HG03442 (cell line): ENCODE data around the gene FILIP1L.

ENCODE experiments used
- ATAC-seq: cut with Tn5 transposase; IDR thresholded peaks from one replicate; pipeline ENCODE4 v1.9.1; 2021; ENCODE audit warnings: mild to moderate bottlenecking, moderate library complexity; ENCODE audit not compliant: unreplicated experiment

FILIP1L gene

GRCh38 chr3:100125161-100125938 lies 11.0 kb upstream of the FILIP1L start:
- no peak for ATAC-seq

GRCh38 chr3:100124201-100124761 lies 10.0 kb upstream of the FILIP1L start:
- ATAC-seq: no peak

- ATAC-seq: no peak
These were observed 8.8 kb upstream of the FILIP1L start for GRCh38 chr3:100123112-100123511.

- ATAC-seq: no peak
These were observed 8.0 kb upstream of the FILIP1L start for GRCh38 chr3:100122321-100122720.

GRCh38 chr3:100120693-100121092 lies 6.4 kb upstream of the FILIP1L start:
- ATAC-seq: no peak

- ATAC-seq: no peak
These were observed 5.7 kb upstream of the FILIP1L start for GRCh38 chr3:100120012-100120411.

- ATAC-seq: no peak
These were observed 2.8 kb upstream of the FILIP1L start for GRCh38 chr3:100117093-100117492.

- no peak for ATAC-seq
These were observed 433 bp downstream of the FILIP1L start for GRCh38 chr3:100113723-100114412.

GRCh38 chr3:100111728-100112127 lies 2.6 kb downstream of the FILIP1L start:
- ATAC-seq: no peak

- ATAC-seq: no peak
These were observed 4.1 kb downstream of the FILIP1L start for GRCh38 chr3:100110162-100110561.

GRCh38 chr3:100108464-100109079 lies 5.7 kb downstream of the FILIP1L start:
- ATAC-seq: no peak

GRCh38 chr3:100107221-100107814 lies 7.0 kb downstream of the FILIP1L start:
- ATAC-seq: no peak

GRCh38 chr3:100106531-100107141 lies 7.7 kb downstream of the FILIP1L start:
- ATAC-seq: no peak

- ATAC-seq: no peak
These were observed 8.2 kb downstream of the FILIP1L start for GRCh38 chr3:100106094-100106493.

- ATAC-seq: no peak
These were observed 8.8 kb downstream of the FILIP1L start for GRCh38 chr3:100105501-100105900.

- no peak for ATAC-seq
These were observed 9.4 kb downstream of the FILIP1L start for GRCh38 chr3:100104817-100105413.

GRCh38 chr3:100104442-100104798 lies 9.9 kb downstream of the FILIP1L start:
- ATAC-seq: peak; percentile 29

- peak; percentile 92 for ATAC-seq
These were observed 10.5 kb downstream of the FILIP1L start for GRCh38 chr3:100103558-100104441.

- ATAC-seq: no peak
These were observed 11.5 kb downstream of the FILIP1L start for GRCh38 chr3:100102757-100103156.
